NCI-H2171 (cell line): Measurements from ENCODE around the gene MLLT3.
"Not testable (repeated sequence)": the region's sequence is repeated elsewhere in the genome, so short reads cannot be mapped to it uniquely, and the experiment has no call there.

Source experiments
- DNase-seq: peaks from one replicate; lab custom pipeline; 2025; lab: John Stamatoyannopoulos, UW

The MLLT3 gene

GRCh38 chr9:20594608-20595007 is 27.7 kb downstream of the MLLT3 start:
- DNase-seq = no peak

GRCh38 chr9:20593537-20593936 is 28.8 kb downstream of the MLLT3 start:
- no peak for DNase-seq

GRCh38 chr9:20593105-20593504 is 29.2 kb downstream of the MLLT3 start:
- no peak for DNase-seq

- no peak for DNase-seq
Observed at GRCh38 chr9:20592673-20593072, 29.6 kb downstream of the MLLT3 start.

- DNase-seq = no peak
Observed at GRCh38 chr9:20591223-20591622, 31.1 kb downstream of the MLLT3 start.

GRCh38 chr9:20584968-20585643 is 37.2 kb downstream of the MLLT3 start:
- DNase-seq = no peak

GRCh38 chr9:20583088-20583487 is 39.2 kb downstream of the MLLT3 start:
- not testable (repeated sequence) for DNase-seq

- no peak for DNase-seq
Observed at GRCh38 chr9:20582150-20582549, 40.1 kb downstream of the MLLT3 start.

GRCh38 chr9:20580673-20581072 is 41.6 kb downstream of the MLLT3 start:
- DNase-seq = no peak

- no peak for DNase-seq
Observed at GRCh38 chr9:20579524-20580314, 42.6 kb downstream of the MLLT3 start.

- no peak for DNase-seq
Observed at GRCh38 chr9:20573023-20573422, 49.3 kb downstream of the MLLT3 start.

GRCh38 chr9:20570756-20571155 is 51.5 kb downstream of the MLLT3 start:
- no peak for DNase-seq

GRCh38 chr9:20570087-20570486 is 52.2 kb downstream of the MLLT3 start:
- no peak for DNase-seq

- DNase-seq = no peak
Observed at GRCh38 chr9:20569525-20569924, 52.8 kb downstream of the MLLT3 start.

- no peak for DNase-seq
Observed at GRCh38 chr9:20568400-20568799, 53.9 kb downstream of the MLLT3 start.

- no peak for DNase-seq
Observed at GRCh38 chr9:20566401-20566800, 55.9 kb downstream of the MLLT3 start.

GRCh38 chr9:20564650-20565049 is 57.6 kb downstream of the MLLT3 start:
- DNase-seq = no peak

GRCh38 chr9:20563917-20564316 is 58.4 kb downstream of the MLLT3 start:
- no peak for DNase-seq

- no peak for DNase-seq
Observed at GRCh38 chr9:20562051-20562450, 60.2 kb downstream of the MLLT3 start.

- DNase-seq = no peak
Observed at GRCh38 chr9:20561531-20561930, 60.8 kb downstream of the MLLT3 start.

- DNase-seq = no peak
Observed at GRCh38 chr9:20559231-20559890, 62.9 kb downstream of the MLLT3 start.

GRCh38 chr9:20558566-20559016 is 63.7 kb downstream of the MLLT3 start:
- no peak for DNase-seq
